ENCODE data around the gene BBS9.

BBS9 gene

GRCh38 chr7:33628894-33629293 is 499.5 kb downstream of the BBS9 start:
- Histone ChIP-seq H3K4me1 (ENCODE audit: insufficient read depth, low read length) (no peaks in the 10 kb centered on the region), H3K9me3 (ENCODE audit: low read length) (peaks cover 5% of the 10 kb centered on the region), H3K36me3 (ENCODE audit: insufficient read depth, low read length) (no peaks in the 10 kb centered on the region)

GRCh38 chr7:33630359-33630758 is 501.0 kb downstream of the BBS9 start:
- Histone ChIP-seq H3K4me3 (ENCODE audit: low read length) (no peak overlapping the region), H3K4me1 (ENCODE audit: insufficient read depth, low read length) (no peaks in the 10 kb centered on the region), H3K9me3 (ENCODE audit: low read length) (peaks cover 5% of the 10 kb centered on the region), H3K36me3 (ENCODE audit: insufficient read depth, low read length) (no peaks in the 10 kb centered on the region), H2AFZ (ENCODE audit: low read depth, low read length) (no peak overlapping the region), H3K27me3 (ENCODE audit: insufficient read depth, low read length) (no peaks in the 10 kb centered on the region)

More at GRCh38 chr7:33628894-33629293, 499.5 kb downstream of the BBS9 start:
- Histone ChIP-seq H2AFZ (ENCODE audit: low read depth, low read length) (no peak overlapping the region), H3K27me3 (ENCODE audit: insufficient read depth, low read length) (no peaks in the 10 kb centered on the region), H3K4me3 (ENCODE audit: low read length) (no peak overlapping the region)

- H3K4me3 ChIP-seq (ENCODE audit: low read length) = no peak overlapping the region
- H3K36me3 ChIP-seq (ENCODE audit: insufficient read depth, low read length) = no peaks in the 10 kb centered on the region
- no peaks in the 10 kb centered on the region for H3K4me1 ChIP-seq (ENCODE audit: insufficient read depth, low read length)
- H3K9me3 ChIP-seq (ENCODE audit: low read length) = no peaks in the 10 kb centered on the region
- no peak overlapping the region for H2AFZ ChIP-seq (ENCODE audit: low read depth, low read length)
- H3K27me3 ChIP-seq (ENCODE audit: insufficient read depth, low read length) = no peaks in the 10 kb centered on the region
These were observed 503.0 kb downstream of the BBS9 start for GRCh38 chr7:33632322-33632721.

GRCh38 chr7:33632840-33633525 is 503.6 kb downstream of the BBS9 start:
- Histone ChIP-seq H3K36me3 (ENCODE audit: insufficient read depth, low read length) (no peaks in the 10 kb centered on the region), H3K9me3 (ENCODE audit: low read length) (no peaks in the 10 kb centered on the region), H3K27me3 (ENCODE audit: insufficient read depth, low read length) (no peaks in the 10 kb centered on the region), H3K4me3 (ENCODE audit: low read length) (no peak overlapping the region), H3K4me1 (ENCODE audit: insufficient read depth, low read length) (no peaks in the 10 kb centered on the region), H2AFZ (ENCODE audit: low read depth, low read length) (no peak overlapping the region)

GRCh38 chr7:33634606-33635005 is 505.2 kb downstream of the BBS9 start:
- Histone ChIP-seq H3K27me3 (ENCODE audit: insufficient read depth, low read length) (no peaks in the 10 kb centered on the region), H3K9me3 (ENCODE audit: low read length) (no peaks in the 10 kb centered on the region), H3K36me3 (ENCODE audit: insufficient read depth, low read length) (no peaks in the 10 kb centered on the region), H3K4me1 (ENCODE audit: insufficient read depth, low read length) (no peaks in the 10 kb centered on the region), H3K4me3 (ENCODE audit: low read length) (no peak overlapping the region), H2AFZ (ENCODE audit: low read depth, low read length) (no peak overlapping the region)

GRCh38 chr7:33636359-33636758 is 507.0 kb downstream of the BBS9 start:
- no peak overlapping the region for H2AFZ ChIP-seq (ENCODE audit: low read depth, low read length)
- no peaks in the 10 kb centered on the region for H3K4me1 ChIP-seq (ENCODE audit: insufficient read depth, low read length)
- no peaks in the 10 kb centered on the region for H3K9me3 ChIP-seq (ENCODE audit: low read length)
- no peaks in the 10 kb centered on the region for H3K27me3 ChIP-seq (ENCODE audit: insufficient read depth, low read length)
- H3K4me3 ChIP-seq (ENCODE audit: low read length) = no peak overlapping the region
- no peaks in the 10 kb centered on the region for H3K36me3 ChIP-seq (ENCODE audit: insufficient read depth, low read length)

GRCh38 chr7:33639552-33640197 is 510.3 kb downstream of the BBS9 start:
- Histone ChIP-seq H2AFZ (ENCODE audit: low read depth, low read length) (no peak overlapping the region), H3K9me3 (ENCODE audit: low read length) (no peaks in the 10 kb centered on the region), H3K4me1 (ENCODE audit: insufficient read depth, low read length) (no peaks in the 10 kb centered on the region), H3K36me3 (ENCODE audit: insufficient read depth, low read length) (no peaks in the 10 kb centered on the region), H3K27me3 (ENCODE audit: insufficient read depth, low read length) (no peaks in the 10 kb centered on the region), H3K4me3 (ENCODE audit: low read length) (no peak overlapping the region)

- H3K9me3 ChIP-seq (ENCODE audit: low read length) = no peaks in the 10 kb centered on the region
- no peaks in the 10 kb centered on the region for H3K27me3 ChIP-seq (ENCODE audit: insufficient read depth, low read length)
- no peak overlapping the region for H2AFZ ChIP-seq (ENCODE audit: low read depth, low read length)
- H3K4me3 ChIP-seq (ENCODE audit: low read length) = no peak overlapping the region
- no peaks in the 10 kb centered on the region for H3K4me1 ChIP-seq (ENCODE audit: insufficient read depth, low read length)
- H3K36me3 ChIP-seq (ENCODE audit: insufficient read depth, low read length) = no peaks in the 10 kb centered on the region
These were observed 511.4 kb downstream of the BBS9 start for GRCh38 chr7:33640741-33641140.

- Histone ChIP-seq H2AFZ (ENCODE audit: low read depth, low read length) (no peak overlapping the region), H3K4me1 (ENCODE audit: insufficient read depth, low read length) (no peaks in the 10 kb centered on the region), H3K9me3 (ENCODE audit: low read length) (no peaks in the 10 kb centered on the region), H3K27me3 (ENCODE audit: insufficient read depth, low read length) (no peaks in the 10 kb centered on the region), H3K4me3 (ENCODE audit: low read length) (no peak overlapping the region), H3K36me3 (ENCODE audit: insufficient read depth, low read length) (no peaks in the 10 kb centered on the region)
These were observed 512.9 kb downstream of the BBS9 start for GRCh38 chr7:33642312-33642711.

GRCh38 chr7:33643530-33643929 is 514.2 kb downstream of the BBS9 start:
- H3K4me3 ChIP-seq (ENCODE audit: low read length) = no peak overlapping the region
- no peaks in the 10 kb centered on the region for H3K9me3 ChIP-seq (ENCODE audit: low read length)
- no peak overlapping the region for H2AFZ ChIP-seq (ENCODE audit: low read depth, low read length)
- H3K27me3 ChIP-seq (ENCODE audit: insufficient read depth, low read length) = no peaks in the 10 kb centered on the region
- H3K4me1 ChIP-seq (ENCODE audit: insufficient read depth, low read length) = no peaks in the 10 kb centered on the region
- no peaks in the 10 kb centered on the region for H3K36me3 ChIP-seq (ENCODE audit: insufficient read depth, low read length)

- no peaks in the 10 kb centered on the region for H3K36me3 ChIP-seq (ENCODE audit: insufficient read depth, low read length)
- H3K9me3 ChIP-seq (ENCODE audit: low read length) = no peaks in the 10 kb centered on the region
- H3K4me3 ChIP-seq (ENCODE audit: low read length) = no peak overlapping the region
- H3K4me1 ChIP-seq (ENCODE audit: insufficient read depth, low read length) = no peaks in the 10 kb centered on the region
- H2AFZ ChIP-seq (ENCODE audit: low read depth, low read length) = no peak overlapping the region
- H3K27me3 ChIP-seq (ENCODE audit: insufficient read depth, low read length) = no peaks in the 10 kb centered on the region
These were observed 515.1 kb downstream of the BBS9 start for GRCh38 chr7:33644489-33644888.

- no peaks in the 10 kb centered on the region for H3K4me1 ChIP-seq (ENCODE audit: insufficient read depth, low read length)
- no peak overlapping the region for H2AFZ ChIP-seq (ENCODE audit: low read depth, low read length)
- no peak overlapping the region for H3K4me3 ChIP-seq (ENCODE audit: low read length)
- H3K9me3 ChIP-seq (ENCODE audit: low read length) = no peaks in the 10 kb centered on the region
- no peaks in the 10 kb centered on the region for H3K36me3 ChIP-seq (ENCODE audit: insufficient read depth, low read length)
- H3K27me3 ChIP-seq (ENCODE audit: insufficient read depth, low read length) = no peaks in the 10 kb centered on the region
These were observed 515.7 kb downstream of the BBS9 start for GRCh38 chr7:33645104-33645503.

- no peaks in the 10 kb centered on the region for H3K9me3 ChIP-seq (ENCODE audit: low read length)
- H2AFZ ChIP-seq (ENCODE audit: low read depth, low read length) = no peak overlapping the region
- no peaks in the 10 kb centered on the region for H3K4me1 ChIP-seq (ENCODE audit: insufficient read depth, low read length)
- H3K27me3 ChIP-seq (ENCODE audit: insufficient read depth, low read length) = no peaks in the 10 kb centered on the region
- H3K36me3 ChIP-seq (ENCODE audit: insufficient read depth, low read length) = no peaks in the 10 kb centered on the region
- no peak overlapping the region for H3K4me3 ChIP-seq (ENCODE audit: low read length)
These were observed 516.8 kb downstream of the BBS9 start for GRCh38 chr7:33646166-33646565.
